HCT116 (cell line): Measurements from ENCODE around the gene SELP. TPM values are rescaled to one million over a fixed set of nuclear protein-coding genes. Genes with fewer than 3 reads are reported as not detected.

ENCODE experiments used
- ATAC-seq: fragments of 200-7000 bp; cut with Tn5 transposase; 2 replicates; pipeline ENCODE4 v1.9.1; 2020; ENCODE audit warnings: mild to moderate bottlenecking, moderate library complexity
- BruUV-seq: library from RNA; stranded (reverse); fragments of 400-500 nt; replicated peaks from 2 replicates; lab custom pipeline; 2021; lab: Mats Ljungman, UMichigan
- CTCF ChIA-PET: fragments of 300-600 bp; sonication (Branson Sonifier 250); formaldehyde crosslinking; loops from one replicate; lab custom pipeline; 2021; ENCODE audit warnings: antibody characterized with exemption; lab: Charles Lee
- POLR2A ChIA-PET: fragments of 300-600, 350-600 bp; sonication (Branson Sonifier 250); formaldehyde crosslinking; loops from one replicate; lab custom pipeline; 2021; ENCODE audit warnings: antibody characterized with exemption; lab: Charles Lee
- RAD21 ChIA-PET, 2 experiments: fragments of 300-600 bp; sonication (Branson Sonifier 250); formaldehyde crosslinking; loops; one replicate each; lab custom pipeline; 2023; ENCODE audit warnings: low total read pairs in 2 of 2; ENCODE audit not compliant: uncharacterized antibody in 2 of 2, unreplicated experiment in 2 of 2, low non-redundant PET in 1 of 2; lab: Charles Lee
- DNase-seq: peaks from one replicate; pipeline ENCODE4 v3.0.0-alpha.2; 2010; ENCODE audit warnings: low read depth, low spot score
- H2AFZ ChIP-seq: fragments of 200-600 bp; shearing (Covaris generic), sonication (generic); 2 replicates; pipeline ENCODE4 v1.6.1; 2017; ENCODE audit warnings: low read depth, mixed run types, mixed read lengths, antibody characterized with exemption, low read length; ENCODE audit not compliant: poor library complexity, severe bottlenecking
- H3K27ac ChIP-seq: 2 replicates; pipeline ENCODE4 v1.5.1; 2012; ENCODE audit warnings: low read depth, low read length
- H3K27me3 ChIP-seq: fragments of 200-600 bp; sonication (generic); 2 replicates; pipeline ENCODE4 v1.6.1; 2016; ENCODE audit warnings: mixed run types, low read length, mixed read lengths; ENCODE audit not compliant: insufficient read depth
- H3K36me3 ChIP-seq, 2 experiments: fragments of 200-500 bp in 1 of 2; fragments of 200-600 bp in 1 of 2; sonication (Bioruptor generic) in 1 of 2; sonication (generic) in 1 of 2; 2 replicates each; pipeline versions ENCODE4 v1.5.1 to v1.6.1; 2014 to 2016; ENCODE audit warnings: low read length in 2 of 2, inconsistent platforms in 1 of 2, mixed read lengths in 1 of 2, mixed run types in 1 of 2; ENCODE audit not compliant: insufficient read depth in 2 of 2, control insufficient read depth in 1 of 2
- H3K4me1 ChIP-seq, 2 experiments: fragments of 200-600 bp in 1 of 2; sonication (generic) in 1 of 2; 2 replicates each; pipeline versions ENCODE4 v1.5.1 to v1.6.1; 2012 to 2017; ENCODE audit warnings: low read length in 2 of 2, inconsistent platforms in 1 of 2, mild to moderate bottlenecking in 1 of 2, mixed read lengths in 1 of 2, mixed run types in 1 of 2, moderate library complexity in 1 of 2; ENCODE audit not compliant: insufficient read depth in 2 of 2, control insufficient read depth in 1 of 2
- H3K4me2 ChIP-seq: fragments of 200-600 bp; sonication (generic); 2 replicates; pipeline ENCODE4 v1.6.1; 2017; ENCODE audit warnings: mixed run types, low read length, mixed read lengths
- H3K4me3 ChIP-seq, 2 experiments: fragments of 200-600 bp in 1 of 2; sonication (generic) in 1 of 2; replicated peaks in 1 of 2; 2 replicates each; pipeline ENCODE4 v1.5.1; 2011 to 2016; ENCODE audit warnings: low read length in 2 of 2, control low read depth in 1 of 2, low read depth in 1 of 2, mild to moderate bottlenecking in 1 of 2, mixed read lengths in 1 of 2, mixed run types in 1 of 2
- H3K79me2 ChIP-seq: fragments of 200-600 bp; sonication (generic); 2 replicates; pipeline ENCODE4 v1.6.1; 2017; ENCODE audit warnings: mild to moderate bottlenecking, mixed run types, low read length, moderate library complexity, mixed read lengths; ENCODE audit not compliant: insufficient read depth
- H3K9ac ChIP-seq: fragments of 200-600 bp; sonication (generic); 2 replicates; pipeline ENCODE4 v1.6.1; 2016; ENCODE audit warnings: low read length, mixed read lengths
- H3K9me2 ChIP-seq: fragments of 200-600 bp; sonication (generic), shearing (Covaris generic); 2 replicates; pipeline ENCODE4 v1.6.1; 2017; ENCODE audit warnings: mixed run types, mild to moderate bottlenecking, moderate library complexity; ENCODE audit not compliant: insufficient read depth
- H3K9me3 ChIP-seq, 2 experiments: fragments of 200-500 bp in 1 of 2; fragments of 200-600 bp in 1 of 2; sonication (Bioruptor generic) in 1 of 2; sonication (generic) in 1 of 2; 2 replicates each; pipeline ENCODE4 v1.6.1; 2014 to 2017; ENCODE audit warnings: low read length in 2 of 2, mixed read lengths in 2 of 2, inconsistent platforms in 1 of 2, low read depth in 1 of 2, mild to moderate bottlenecking in 1 of 2, mixed run types in 1 of 2, moderate library complexity in 1 of 2; ENCODE audit not compliant: control insufficient read depth in 1 of 2, insufficient read depth in 1 of 2
- H4K20me1 ChIP-seq: fragments of 200-600 bp; sonication (generic), shearing (Covaris generic); 2 replicates; pipeline ENCODE4 v1.6.1; 2017; ENCODE audit warnings: mixed run types, mild to moderate bottlenecking, moderate library complexity; ENCODE audit not compliant: insufficient read depth
- CEBPB ChIP-seq: IDR thresholded peaks from 2 replicates; pipeline ENCODE4 v1.6.1; 2012; ENCODE audit warnings: low read depth
- EGR1 ChIP-seq: IDR thresholded peaks from 2 replicates; pipeline ENCODE4 v1.6.1; 2012; ENCODE audit warnings: low read depth
- ELF1 ChIP-seq: IDR thresholded peaks from 2 replicates; pipeline ENCODE4 v1.6.1; 2012; ENCODE audit warnings: low read depth, borderline replicate concordance
- EZH2 ChIP-seq: fragments of 200-600 bp; sonication (generic); IDR thresholded peaks from 2 replicates; pipeline ENCODE4 v1.6.1; 2017; ENCODE audit warnings: antibody characterized with exemption, mixed run types
- FOSL1 ChIP-seq: IDR thresholded peaks from 2 replicates; pipeline ENCODE4 v1.6.1; 2012; ENCODE audit warnings: low read depth
- RAD21 ChIP-seq: IDR thresholded peaks from 2 replicates; pipeline ENCODE4 v1.6.1; 2012; ENCODE audit warnings: low read depth, mild to moderate bottlenecking
- SP1 ChIP-seq: IDR thresholded peaks from 2 replicates; pipeline ENCODE4 v1.6.1; 2012; ENCODE audit warnings: low read depth
- SRF ChIP-seq: IDR thresholded peaks from 2 replicates; pipeline ENCODE4 v1.6.1; 2012; ENCODE audit warnings: low read depth
- YY1 ChIP-seq: IDR thresholded peaks from 2 replicates; pipeline ENCODE4 v1.6.1; 2011; ENCODE audit warnings: low read length, low read depth, moderate library complexity, mild to moderate bottlenecking; ENCODE audit not compliant: insufficient replicate concordance; ENCODE audit errors: extremely low read depth
- ZFX ChIP-seq: fragments of 450-650 bp; IDR thresholded peaks from 2 replicates; pipeline ENCODE4 v1.6.1; 2017
- intact Hi-C: fragments of 100-400 bp; cut with micrococcal nuclease; formaldehyde crosslinking; loops from 2 replicates; pipeline ENCODE4 v1.10.0; 2022
- total RNA-seq: library from RNA; stranded (reverse); gene quantifications from one replicate; pipeline ENCODE4 v1.2.1, GENCODE V29; 2021; ENCODE audit not compliant: unreplicated experiment
- TF ChIP-seq, protein P1 (sequence below), 3 experiments: fragments of 200-600 bp in 1 of 3; sonication (generic) in 1 of 3; IDR thresholded peaks in 2 of 3; conservative IDR thresholded peaks in 1 of 3; 2 replicates each; pipeline ENCODE4 v1.5.1; 2012 to 2017; ENCODE audit warnings: low read depth in 2 of 3, low read length in 2 of 3, antibody characterized with exemption in 1 of 3, borderline replicate concordance in 1 of 3, control low read depth in 1 of 3, mild to moderate bottlenecking in 1 of 3, mixed read lengths in 1 of 3, mixed run types in 1 of 3, moderate library complexity in 1 of 3; ENCODE audit not compliant: insufficient read depth in 1 of 3

Gene SELP
- total RNA-seq, 1 experiment from 2014 or later, result not detected

DNA sequence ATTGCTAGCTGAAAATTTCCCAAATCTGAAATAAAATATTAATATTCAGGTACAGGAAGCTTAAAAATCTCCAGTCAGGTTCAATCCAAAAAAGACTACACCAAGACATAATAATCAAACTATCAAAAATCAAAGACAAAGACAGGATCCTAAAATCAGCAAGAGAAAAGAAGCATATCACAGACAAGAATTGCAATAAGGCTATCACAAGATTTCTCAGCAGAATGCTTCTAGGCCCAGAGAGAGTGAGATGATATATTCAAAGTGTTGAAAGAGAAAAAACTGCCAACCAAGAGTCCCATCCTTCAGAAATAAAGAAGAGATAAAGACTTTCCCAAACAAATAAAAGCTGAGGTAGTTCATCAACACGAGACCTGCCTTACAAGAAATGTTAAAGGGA is 5.0 kb upstream of the SELP start:
- Histone ChIP-seq H3K27me3 (no peaks in the 10 kb centered on the region), H3K4me3 (no peak overlapping the region), H3K36me3 (no peaks in the 10 kb centered on the region), H3K4me2 (no peak overlapping the region), H4K20me1 (no peaks in the 10 kb centered on the region), H3K4me1 (no peaks in the 10 kb centered on the region), H3K27ac (no peak overlapping the region), H3K9me3 (peaks cover 0 to 13% of the 10 kb centered on the region in 2 experiments; a peak in 2 of 4 replicates), H3K79me2 (no peaks in the 10 kb centered on the region), H2AFZ (no peak overlapping the region), H3K9ac (no peak overlapping the region), H3K9me2 (no peaks in the 10 kb centered on the region)
- POLR2A ChIA-PET, result no interaction called here
- CTCF ChIA-PET, result no interaction called here
- no TSS peak for BruUV-seq
- no peak for DNase-seq
- TF ChIP-seq CEBPB (no peak), RAD21 (no peak), SRF (no peak), FOSL1 (no peak), ELF1 (no peak), EGR1 (no peak), ZFX (no peak), YY1 (no peak), EZH2 (no peak), SP1 (no peak)
- TF ChIP-seq, protein P1, sequence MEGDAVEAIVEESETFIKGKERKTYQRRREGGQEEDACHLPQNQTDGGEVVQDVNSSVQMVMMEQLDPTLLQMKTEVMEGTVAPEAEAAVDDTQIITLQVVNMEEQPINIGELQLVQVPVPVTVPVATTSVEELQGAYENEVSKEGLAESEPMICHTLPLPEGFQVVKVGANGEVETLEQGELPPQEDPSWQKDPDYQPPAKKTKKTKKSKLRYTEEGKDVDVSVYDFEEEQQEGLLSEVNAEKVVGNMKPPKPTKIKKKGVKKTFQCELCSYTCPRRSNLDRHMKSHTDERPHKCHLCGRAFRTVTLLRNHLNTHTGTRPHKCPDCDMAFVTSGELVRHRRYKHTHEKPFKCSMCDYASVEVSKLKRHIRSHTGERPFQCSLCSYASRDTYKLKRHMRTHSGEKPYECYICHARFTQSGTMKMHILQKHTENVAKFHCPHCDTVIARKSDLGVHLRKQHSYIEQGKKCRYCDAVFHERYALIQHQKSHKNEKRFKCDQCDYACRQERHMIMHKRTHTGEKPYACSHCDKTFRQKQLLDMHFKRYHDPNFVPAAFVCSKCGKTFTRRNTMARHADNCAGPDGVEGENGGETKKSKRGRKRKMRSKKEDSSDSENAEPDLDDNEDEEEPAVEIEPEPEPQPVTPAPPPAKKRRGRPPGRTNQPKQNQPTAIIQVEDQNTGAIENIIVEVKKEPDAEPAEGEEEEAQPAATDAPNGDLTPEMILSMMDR (IDR thresholded peaks at IDR 0.05 in 2 of 3, conservative IDR thresholded peaks at IDR 0.05 in 1 of 3; ENCODE audit: borderline replicate concordance in 1 of 3, insufficient read depth in 1 of 3, low read depth in 2 of 3, low read length in 2 of 3), result no peak
- RAD21 ChIA-PET, result no interaction called here
- intact Hi-C loops, result no loop called here
- no peak for ATAC-seq
